ENCODE measurements around the gene GSE1.

GRCh38 chr16:85589688-85590505, 23.2 kb upstream of the GSE1 start:
- TF ChIP-seq, protein P1, sequence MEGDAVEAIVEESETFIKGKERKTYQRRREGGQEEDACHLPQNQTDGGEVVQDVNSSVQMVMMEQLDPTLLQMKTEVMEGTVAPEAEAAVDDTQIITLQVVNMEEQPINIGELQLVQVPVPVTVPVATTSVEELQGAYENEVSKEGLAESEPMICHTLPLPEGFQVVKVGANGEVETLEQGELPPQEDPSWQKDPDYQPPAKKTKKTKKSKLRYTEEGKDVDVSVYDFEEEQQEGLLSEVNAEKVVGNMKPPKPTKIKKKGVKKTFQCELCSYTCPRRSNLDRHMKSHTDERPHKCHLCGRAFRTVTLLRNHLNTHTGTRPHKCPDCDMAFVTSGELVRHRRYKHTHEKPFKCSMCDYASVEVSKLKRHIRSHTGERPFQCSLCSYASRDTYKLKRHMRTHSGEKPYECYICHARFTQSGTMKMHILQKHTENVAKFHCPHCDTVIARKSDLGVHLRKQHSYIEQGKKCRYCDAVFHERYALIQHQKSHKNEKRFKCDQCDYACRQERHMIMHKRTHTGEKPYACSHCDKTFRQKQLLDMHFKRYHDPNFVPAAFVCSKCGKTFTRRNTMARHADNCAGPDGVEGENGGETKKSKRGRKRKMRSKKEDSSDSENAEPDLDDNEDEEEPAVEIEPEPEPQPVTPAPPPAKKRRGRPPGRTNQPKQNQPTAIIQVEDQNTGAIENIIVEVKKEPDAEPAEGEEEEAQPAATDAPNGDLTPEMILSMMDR (IDR thresholded peaks at IDR 0.05) = no peak
- TF ChIP-seq POLR2AphosphoS5 (IDR thresholded peaks at IDR 0.05) = no peak
- TF ChIP-seq EP300 (IDR thresholded peaks at IDR 0.05) = no peak
